CD4-positive, alpha-beta T cell treated with Interleukin-17A for 4 hours (primary cell): Measurements from ENCODE around the gene ZBTB46.
A peak's percentile ranks its signal among the peaks of the same experiment; 100 is the strongest.

Source experiments
- DNase-seq: peaks from one replicate; pipeline ENCODE4 v3.0.0-alpha.2; 2020; ENCODE audit warnings: mixed read lengths

Gene ZBTB46

GRCh38 chr20:63765082-63765873 is 65.8 kb downstream of the ZBTB46 start:
- no peak for DNase-seq

- DNase-seq: no peak
These were observed 71.6 kb downstream of the ZBTB46 start for GRCh38 chr20:63759377-63759901.

- no peak for DNase-seq
These were observed 72.9 kb downstream of the ZBTB46 start for GRCh38 chr20:63758152-63758551.

GRCh38 chr20:63756648-63756991 is 74.4 kb downstream of the ZBTB46 start:
- no peak for DNase-seq

GRCh38 chr20:63755933-63756647 is 75.0 kb downstream of the ZBTB46 start:
- DNase-seq: no peak

GRCh38 chr20:63754008-63754407 is 77.1 kb downstream of the ZBTB46 start:
- DNase-seq: no peak

GRCh38 chr20:63753381-63753780 is 77.7 kb downstream of the ZBTB46 start:
- no peak for DNase-seq

- no peak for DNase-seq
These were observed 78.5 kb downstream of the ZBTB46 start for GRCh38 chr20:63752411-63753101.

GRCh38 chr20:63751471-63752271 is 79.4 kb downstream of the ZBTB46 start:
- DNase-seq: no peak

- DNase-seq: peak; percentile 87
These were observed 80.1 kb downstream of the ZBTB46 start for GRCh38 chr20:63750807-63751470.

GRCh38 chr20:63749597-63750508 is 81.2 kb downstream of the ZBTB46 start:
- no peak for DNase-seq

GRCh38 chr20:63748934-63749270 is 82.2 kb downstream of the ZBTB46 start:
- no peak for DNase-seq

- DNase-seq: no peak
These were observed 82.8 kb downstream of the ZBTB46 start for GRCh38 chr20:63748070-63748933.

- DNase-seq: no peak
These were observed 83.4 kb downstream of the ZBTB46 start for GRCh38 chr20:63747622-63748069.

- DNase-seq: no peak
These were observed 84.2 kb downstream of the ZBTB46 start for GRCh38 chr20:63746751-63747315.

GRCh38 chr20:63745961-63746731 is 84.9 kb downstream of the ZBTB46 start:
- DNase-seq: no peak

- DNase-seq: no peak
These were observed 85.6 kb downstream of the ZBTB46 start for GRCh38 chr20:63745424-63745805.

GRCh38 chr20:63744574-63745423 is 86.3 kb downstream of the ZBTB46 start:
- no peak for DNase-seq
